Mucosa of gallbladder (tissue), 1 donor: Measurements from ENCODE around the gene CCL18. TPM values are rescaled to one million over a fixed set of nuclear protein-coding genes. Genes with fewer than 3 reads are reported as not detected.
"Not testable (repeated sequence)": the region's sequence is repeated elsewhere in the genome, so short reads cannot be mapped to it uniquely, and the experiment has no call there.

Experiments used
- DNase-seq: peaks from one replicate; pipeline ENCODE4 v3.0.0-alpha.2; 2020; ENCODE audit warnings: low spot score
- total RNA-seq: library from RNA; stranded (reverse); gene quantifications from one replicate; pipeline ENCODE4 v1.2.1, GENCODE V29; 2021
- donor health status: DM: no; HTN: no; CAD: no.

The CCL18 gene, protein sequence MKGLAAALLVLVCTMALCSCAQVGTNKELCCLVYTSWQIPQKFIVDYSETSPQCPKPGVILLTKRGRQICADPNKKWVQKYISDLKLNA
- 0.66 TPM for total RNA-seq

DNA sequence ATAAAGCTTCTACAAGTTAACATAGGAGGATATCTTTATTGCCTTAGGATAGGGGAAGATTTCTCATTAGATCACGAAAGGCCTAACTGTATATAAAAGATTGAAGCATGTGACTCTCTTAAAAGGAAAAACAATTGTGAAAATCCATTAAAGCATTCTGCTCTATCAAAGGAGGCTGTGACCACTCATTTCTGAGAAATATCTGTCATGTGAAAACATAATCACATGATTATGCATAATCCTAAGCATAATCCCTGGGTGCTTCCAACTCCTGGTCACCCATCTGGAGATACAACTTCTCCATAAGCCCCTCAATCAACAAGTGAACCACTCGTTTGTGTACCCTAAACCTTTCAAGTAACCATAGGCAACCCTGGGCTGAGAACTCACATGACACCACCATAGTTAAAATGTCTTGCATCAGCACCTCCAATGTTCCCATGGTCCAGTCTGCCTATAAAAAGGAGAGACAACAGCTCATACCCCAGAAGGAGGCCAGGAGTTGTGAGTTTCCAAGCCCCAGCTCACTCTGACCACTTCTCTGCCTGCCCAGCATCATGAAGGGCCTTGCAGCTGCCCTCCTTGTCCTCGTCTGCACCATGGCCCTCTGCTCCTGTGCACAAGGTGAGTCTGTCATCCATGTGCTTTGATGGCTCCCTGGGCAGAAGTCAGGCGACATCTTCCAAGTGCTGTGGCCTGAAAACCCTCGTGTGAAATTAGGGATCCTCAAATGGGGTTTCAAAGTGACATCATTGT is at the start of gene CCL18:
Gene CCL18 (plus strand): TSS at position 487 of the 756 bp plus-strand sequence. CDS start 71 bp downstream, at position 558.
- DNase-seq: no peak

DNA sequence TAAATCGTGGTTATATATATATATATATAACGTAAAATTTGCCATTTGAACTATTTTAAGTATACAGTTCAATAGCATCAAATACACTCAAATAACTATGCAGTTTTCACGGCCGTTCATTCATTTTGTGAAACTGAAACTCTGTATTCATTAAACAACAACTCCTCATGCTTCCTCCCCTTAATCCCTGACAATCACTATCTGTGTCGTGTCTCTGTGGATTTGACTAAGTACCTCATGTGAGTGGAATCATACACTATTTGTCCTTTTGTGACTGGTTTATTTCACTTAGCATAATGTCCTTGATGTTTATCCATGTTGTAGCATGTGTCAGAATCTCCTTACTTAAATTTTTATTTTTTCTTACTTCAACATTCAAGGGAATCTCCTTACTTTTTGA is 49.1 kb upstream of the CCL18 start:
- DNase-seq: no peak

DNA sequence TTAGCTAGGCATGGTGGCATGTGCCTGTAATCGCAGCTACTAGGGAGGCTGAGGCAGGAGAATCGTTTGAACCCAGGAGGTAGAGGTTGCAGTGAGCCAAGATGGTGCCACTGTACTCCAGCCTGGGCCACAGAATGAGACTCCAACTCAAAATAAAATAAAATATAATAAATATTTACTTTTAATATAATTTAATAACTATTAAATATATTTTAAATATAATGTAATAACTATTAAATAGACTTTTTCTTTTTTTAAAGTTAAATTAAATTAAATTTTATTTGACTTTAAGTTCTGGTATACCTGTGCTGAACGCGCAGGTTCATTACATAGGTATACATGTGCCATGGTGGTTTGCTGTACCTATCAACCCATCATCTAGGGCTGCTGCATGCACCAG is 48.2 kb upstream of the CCL18 start:
- DNase-seq: not testable (repeated sequence)

DNA sequence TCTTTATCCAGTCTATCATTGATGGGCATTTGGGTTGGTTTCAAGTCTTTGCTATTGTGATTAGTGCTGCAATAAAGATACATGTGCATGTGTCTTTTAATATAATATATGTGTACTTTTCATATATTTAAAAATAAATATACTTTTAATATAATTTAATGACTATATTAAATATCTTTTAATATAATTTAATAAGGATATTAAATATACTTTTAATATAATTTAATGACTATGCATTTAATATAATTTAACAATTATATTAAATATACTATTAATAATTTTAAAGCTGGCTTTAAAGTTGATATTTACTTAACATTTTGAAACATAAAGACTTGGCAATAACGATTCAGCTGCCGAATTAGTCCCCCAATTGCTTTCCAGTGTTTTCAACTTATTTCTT is 47.5 kb upstream of the CCL18 start:
- DNase-seq: no peak

DNA sequence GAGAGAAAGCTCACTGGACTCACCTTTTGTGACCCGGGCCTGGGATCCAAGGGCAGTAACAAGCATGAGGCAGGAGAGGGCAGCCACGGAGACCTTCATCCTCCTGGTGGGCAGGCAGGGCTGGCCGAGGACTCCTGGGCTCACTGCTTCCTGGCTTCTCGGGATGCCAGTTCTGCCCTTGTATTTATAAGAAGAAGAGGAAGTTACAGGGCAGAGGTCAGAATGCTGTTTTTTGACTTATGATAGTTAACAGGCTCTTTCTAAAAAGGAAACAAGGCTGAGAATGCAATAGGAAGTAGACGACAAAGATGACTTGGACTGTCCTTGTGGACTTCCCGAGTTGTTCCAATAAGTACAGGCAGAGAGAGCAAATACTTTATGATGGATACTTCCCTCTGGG is 46.3 kb upstream of the CCL18 start, which contains the start of gene CCL23:
Gene CCL23 (minus strand): TSS at position 174 of the 400 bp plus-strand sequence. CDS start 75 bp downstream, at position 99.
- no peak for DNase-seq

DNA sequence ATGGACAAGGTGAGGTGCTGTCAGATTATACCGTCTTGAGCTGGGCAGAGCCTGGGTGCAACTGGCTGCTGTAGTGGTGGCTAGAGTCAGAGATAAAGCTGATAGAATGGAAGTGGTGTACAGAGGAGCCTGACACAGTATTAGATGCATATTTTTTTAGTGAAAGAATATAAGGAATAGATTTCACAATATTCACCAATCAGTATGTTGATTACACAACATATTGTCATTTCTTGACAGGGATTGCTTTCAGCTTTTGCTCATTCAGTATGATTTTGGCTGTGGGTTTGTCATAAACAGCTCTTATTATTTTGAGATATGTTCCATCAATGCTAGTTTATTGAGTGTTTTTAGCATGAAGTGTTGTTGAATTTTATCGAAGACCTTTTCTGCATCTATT is 44.6 kb upstream of the CCL18 start:
- DNase-seq: no peak

DNA sequence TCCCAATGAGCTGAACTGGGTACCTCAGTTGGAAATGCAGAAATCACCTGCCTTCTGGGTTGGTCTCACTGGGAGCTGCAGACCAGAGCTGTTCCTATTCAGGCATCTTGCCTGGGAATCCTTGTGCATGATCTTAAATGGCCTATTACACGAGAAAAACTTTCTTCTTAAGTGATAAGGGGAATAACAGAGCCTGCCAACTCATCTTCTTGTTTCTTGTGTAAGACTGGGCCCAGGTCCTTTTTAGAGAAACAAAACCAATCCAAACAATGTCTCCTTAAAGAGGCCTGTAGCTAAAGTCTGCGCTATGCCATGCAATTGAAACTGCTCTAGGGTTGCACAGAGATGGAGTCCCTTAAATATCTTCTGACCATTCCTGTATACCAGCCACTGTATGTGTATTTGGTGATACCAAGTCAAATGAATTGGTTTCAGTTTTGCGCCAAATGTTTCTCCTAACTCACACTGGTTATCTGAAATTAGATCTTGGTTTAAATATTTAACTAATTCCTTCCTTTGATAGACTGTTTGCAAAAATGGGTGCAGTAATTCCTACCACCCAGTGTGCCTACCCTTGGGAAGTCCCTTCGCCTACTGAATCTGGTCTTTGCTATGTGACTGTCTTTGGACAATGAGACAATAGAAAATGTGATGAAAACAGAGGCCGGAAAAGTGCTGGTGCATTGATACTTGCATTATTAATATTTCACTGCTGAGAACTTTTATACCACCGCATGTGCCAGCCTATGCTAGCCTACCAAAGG is 39.8 kb upstream of the CCL18 start:
- DNase-seq: no peak

DNA sequence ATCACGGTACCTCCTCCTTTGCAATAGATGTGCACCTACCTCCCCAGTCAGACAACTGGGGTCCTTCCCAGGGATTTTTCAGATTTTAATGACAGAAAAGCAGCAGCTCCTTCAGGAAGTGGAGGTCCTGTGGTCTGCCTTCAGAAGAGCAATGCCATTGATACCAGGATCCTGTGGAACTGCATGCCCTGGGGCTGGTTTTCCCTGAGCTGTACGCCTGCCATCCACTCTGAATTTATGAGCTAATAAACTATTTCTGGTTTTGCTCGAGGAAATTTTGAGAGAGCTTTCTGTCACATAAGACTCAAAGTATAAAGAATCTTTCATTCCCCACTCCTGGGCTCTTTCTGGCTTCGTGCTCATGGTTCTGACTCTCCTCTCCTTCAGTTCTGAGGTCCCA is 36.3 kb upstream of the CCL18 start:
- no peak for DNase-seq

DNA sequence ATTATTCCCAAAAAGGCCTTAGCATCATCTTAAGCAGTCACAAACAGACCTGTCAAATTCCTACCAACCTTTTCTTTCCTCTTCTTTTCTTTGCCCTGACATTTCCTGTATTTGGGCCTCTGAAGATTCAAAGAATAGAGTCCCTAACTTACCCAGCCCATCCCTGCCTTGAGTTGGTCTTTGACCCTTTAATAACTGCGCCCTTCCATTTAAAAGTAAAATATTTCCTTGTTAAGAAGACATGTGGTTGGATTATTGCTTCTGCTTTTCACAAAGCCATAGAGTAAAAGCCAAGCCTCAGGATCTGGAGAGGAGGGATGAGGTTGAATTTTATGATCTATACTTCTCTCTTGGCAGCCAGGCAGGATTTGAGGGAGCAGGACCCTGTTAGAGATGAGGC is 33.1 kb upstream of the CCL18 start:
- DNase-seq: no peak

DNA sequence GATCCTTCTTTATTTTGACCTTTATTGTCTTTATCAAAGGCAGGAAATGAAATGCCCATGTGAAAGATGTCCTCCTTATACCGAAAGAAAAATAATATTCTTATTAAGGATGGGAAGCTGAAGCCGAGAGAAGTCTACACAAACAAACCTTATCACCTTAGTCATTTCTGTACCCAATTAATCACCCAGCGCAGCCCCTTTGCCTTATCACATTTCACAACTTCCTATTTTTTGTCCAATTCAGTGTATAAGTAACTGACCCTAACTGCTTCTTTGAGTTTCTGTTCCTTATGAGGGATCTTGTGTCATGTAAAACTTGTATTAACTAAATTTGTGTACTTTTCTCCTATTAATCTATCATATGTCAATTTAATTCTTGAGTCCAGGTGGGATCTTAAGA is 29.9 kb upstream of the CCL18 start:
- no peak for DNase-seq

DNA sequence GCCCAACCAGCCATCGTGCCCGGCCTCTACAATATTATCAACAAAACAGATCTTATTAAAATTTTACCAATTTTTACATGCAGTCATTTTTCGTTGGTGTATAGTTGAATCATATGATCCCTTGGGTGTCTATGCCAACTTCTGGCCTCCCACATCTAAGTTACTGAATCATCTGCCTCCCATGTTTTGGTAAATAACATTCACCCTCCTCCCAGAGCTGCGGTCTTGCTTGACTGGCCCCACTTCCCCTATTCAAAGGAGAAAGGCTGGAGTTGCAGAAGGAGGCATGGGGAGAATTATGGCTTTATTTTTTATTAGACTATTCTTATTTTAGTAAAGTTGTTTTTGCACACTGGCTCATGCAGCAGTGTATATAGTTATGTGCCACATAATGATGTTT is 27.8 kb upstream of the CCL18 start:
- DNase-seq: no peak

DNA sequence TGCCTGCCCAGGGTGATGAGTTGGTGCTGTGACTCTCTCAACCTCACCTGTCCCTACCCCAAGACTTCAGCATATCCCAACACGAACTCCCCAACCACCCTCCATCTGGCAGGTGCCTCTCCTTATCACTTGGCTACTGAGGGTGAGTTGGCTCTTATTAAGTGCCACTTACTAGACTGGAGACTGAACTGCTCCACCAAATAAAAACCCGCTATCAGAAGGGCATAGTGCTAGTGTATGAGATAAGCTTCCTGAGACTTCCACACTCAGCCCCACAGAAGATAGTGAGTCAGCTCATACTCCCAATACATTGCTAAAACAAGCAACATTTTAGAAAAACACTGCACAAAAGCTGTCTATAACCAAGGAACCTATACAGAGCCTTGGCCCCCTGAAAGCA is 16.0 kb upstream of the CCL18 start:
- DNase-seq: no peak

DNA sequence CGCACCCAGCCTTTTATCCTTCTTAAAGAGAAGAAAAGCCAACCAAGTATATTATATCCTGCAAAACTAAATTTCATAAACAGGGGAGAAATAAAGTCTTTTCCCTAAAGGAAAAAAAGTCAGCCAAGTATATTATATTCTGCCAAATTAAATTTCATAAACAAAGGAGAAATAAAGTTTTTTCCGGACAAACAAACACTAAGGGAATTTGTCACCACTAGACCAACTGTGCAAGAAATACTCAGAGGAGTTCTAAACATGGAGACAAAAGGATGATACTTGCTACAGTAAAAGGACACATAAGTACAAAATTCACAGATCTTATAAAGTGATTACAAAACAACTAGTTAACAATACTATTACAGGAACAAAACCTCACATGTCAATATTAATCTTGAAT is 14.4 kb upstream of the CCL18 start:
- no peak for DNase-seq

DNA sequence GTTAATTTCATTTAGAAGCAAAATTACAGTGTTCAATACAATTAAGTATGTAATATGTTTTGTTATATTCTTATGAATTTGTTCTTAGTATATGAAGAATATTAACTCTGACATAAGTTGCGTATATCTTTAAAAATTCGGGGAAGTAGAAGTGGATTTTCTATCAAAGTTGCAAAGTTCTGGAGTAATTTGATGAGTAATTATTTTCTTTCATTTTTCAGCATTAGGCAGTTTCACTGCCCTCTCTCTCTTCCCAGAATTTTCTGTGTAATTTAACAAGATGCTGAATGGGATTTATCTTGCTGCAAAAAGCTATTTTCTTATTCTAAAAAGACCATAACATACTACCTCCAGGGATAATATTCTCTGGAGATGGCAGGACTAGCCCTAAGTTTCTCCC is 8.9 kb upstream of the CCL18 start:
- no peak for DNase-seq

DNA sequence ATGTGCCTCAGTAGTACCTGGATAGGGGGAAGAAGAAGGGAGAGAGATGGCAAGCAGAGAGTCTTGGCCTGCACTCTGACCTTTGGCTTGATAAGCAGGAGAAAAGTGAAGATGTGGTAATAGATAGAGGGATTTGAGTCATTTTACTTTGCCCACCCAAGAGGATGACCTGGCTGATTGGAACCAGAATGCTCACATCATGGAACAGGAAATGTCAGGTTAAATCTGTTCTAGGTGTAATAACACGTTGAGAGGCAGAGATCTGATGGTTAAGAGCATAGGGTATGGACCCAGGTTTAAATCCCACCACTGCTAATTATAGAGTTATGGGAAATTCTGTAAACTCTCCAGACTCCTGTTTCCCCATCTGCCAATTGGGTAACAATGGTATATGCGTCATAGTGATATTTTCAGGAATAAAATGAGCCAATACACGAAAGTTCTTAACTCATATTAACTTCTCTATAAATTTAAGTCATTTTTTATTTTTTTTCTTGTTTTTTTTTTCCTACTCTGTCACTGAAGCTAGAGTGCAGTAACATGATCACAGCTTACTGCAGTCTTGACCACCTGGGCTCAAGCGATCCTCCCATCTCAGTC is 8.1 kb upstream of the CCL18 start:
- DNase-seq: no peak

DNA sequence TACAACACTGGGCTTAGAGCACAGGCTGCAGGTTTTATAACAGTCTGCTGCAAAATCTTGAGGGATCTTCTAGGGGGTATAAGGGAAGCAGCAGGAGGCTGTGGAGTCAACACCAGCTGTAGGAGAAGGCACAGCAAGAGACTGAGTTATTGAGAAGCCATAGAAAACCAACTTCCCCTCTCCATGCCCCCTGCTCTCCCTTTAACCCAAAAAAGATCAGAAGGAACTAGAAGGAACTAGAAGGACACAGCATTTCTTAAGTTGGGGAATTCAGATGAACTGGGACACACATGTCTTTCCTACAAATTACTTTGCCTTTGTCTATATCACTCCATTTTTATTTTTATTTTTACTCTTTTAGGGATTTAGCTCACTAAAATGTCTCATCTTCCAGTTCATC is 6.2 kb upstream of the CCL18 start:
- DNase-seq: no peak

DNA sequence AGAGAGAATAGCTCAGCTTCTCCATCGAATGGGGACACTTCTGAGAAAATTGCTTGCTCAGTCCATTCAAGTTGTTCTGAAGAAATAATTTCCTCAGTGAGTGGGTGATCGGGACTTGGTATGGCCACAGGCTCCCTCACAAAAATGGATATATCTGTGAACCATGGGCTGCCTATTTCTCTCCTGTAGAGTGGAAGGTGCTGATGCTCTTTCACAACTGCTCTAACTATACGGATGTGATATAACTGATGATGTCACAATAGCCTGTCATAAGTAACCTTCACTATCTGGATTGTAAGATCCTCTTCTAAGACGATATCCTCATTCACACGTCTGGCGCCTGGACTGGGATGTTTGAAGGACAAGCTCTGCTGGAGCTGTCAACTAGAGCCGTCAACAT is 4.7 kb upstream of the CCL18 start:
- no peak for DNase-seq

DNA sequence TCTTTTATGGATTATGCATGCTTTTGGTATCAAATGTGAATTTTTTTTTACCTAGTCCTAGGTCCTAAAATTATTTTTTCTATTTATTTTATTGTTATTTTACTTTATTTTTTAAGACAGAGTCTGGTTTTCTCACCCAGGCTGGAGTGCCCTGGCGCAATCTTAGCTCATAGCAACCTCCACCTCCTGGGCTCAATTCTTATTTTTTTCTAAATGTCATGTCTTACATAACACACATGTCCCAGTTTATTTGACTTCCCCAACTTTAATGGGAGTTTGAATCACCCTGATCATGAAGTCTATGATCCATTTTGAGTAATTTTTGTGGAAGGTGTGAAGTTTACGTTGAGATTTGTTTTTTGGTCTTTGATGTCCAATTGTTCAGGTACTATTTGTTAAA is 3.3 kb upstream of the CCL18 start:
- no peak for DNase-seq

DNA sequence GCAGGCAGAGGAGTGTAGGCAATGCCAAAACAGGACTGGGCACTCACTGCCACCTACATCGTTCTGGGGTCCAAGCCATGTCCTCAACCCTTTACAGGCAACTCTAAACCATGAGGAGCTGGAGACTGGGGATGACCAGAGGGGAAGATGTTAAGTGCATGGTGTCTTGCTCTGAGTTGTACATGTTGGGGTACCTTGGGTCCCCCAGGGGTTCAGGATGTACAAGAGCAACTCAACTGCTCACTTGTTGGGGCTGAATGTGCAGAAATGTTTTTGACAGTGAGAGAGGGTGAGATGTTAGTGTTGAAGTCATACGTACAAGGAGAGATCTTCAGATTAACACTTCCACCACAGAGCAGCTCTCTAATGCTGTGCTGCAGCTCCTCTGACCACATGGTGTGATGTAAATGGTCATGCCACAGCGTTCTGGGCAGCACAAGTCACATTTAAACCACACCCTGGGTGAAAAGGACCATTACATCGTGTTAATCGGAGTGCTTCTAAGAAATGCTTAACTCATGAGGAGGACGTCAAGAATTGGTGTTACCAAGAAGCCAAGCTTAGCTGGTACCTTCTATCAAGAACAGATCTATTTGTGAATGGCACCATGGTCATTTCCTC is 2.4 kb downstream of the CCL18 start:
- no peak for DNase-seq

DNA sequence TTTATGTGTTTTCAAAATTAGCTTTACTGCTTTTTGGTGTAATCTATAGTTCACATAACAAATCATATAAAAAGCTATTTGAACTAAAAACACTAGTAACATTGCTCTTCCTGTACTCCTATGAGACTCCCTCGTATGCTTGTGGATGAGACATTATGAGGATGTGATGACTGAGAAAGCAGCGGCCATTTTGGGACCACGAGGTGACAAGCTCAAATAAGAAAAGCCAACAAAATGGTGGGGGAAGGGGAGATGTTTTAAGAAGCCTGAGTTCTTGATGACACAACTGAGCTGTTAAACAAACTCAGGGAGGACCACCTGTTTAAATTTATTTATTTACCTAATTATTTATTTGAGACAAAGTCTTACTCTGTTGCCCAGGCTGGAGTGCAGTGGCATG is 4.5 kb downstream of the CCL18 start:
- DNase-seq: no peak

DNA sequence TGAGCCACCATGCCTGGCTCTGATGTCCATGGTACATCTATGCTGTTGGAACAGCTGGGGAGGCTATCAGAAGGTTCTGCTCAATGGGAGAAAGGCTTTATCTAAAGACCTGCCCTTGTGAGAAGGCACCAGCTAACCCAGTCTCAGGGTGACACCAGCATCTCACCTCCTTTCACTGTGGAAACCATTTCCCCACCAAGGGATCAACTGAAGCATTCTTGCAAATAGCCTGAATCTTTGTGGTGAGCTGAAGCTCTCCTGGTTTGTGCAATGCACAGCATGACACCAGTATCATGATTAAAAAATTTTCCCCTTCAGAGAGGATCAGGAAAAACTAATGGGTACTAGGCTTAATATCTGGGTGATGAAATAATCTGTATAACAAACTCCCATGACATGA is 5.1 kb downstream of the CCL18 start:
- no peak for DNase-seq

DNA sequence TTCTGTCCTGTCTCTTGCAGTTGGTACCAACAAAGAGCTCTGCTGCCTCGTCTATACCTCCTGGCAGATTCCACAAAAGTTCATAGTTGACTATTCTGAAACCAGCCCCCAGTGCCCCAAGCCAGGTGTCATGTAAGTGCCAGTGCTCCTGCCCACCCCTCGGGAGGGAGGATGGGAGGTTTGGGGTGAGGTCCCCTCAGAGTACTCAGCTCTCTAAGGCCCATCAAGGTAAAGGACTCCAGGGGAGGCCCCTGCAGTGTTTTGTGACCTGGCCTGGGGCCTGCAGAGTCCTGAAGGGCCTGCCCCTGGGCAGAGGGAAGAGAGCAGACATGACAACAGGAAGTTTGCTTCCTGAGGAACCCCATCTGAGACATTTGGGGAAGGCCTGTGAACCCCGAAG is 6.4 kb downstream of the CCL18 start:
- DNase-seq: no peak
